CD4-positive, alpha-beta T cell treated with Interleukin-6 for 4 hours (primary cell): ENCODE data around the gene B3GNT5.
A peak's percentile ranks its signal among the peaks of the same experiment; 100 is the strongest.

Source experiments
- DNase-seq: peaks from one replicate; pipeline ENCODE4 v3.0.0-alpha.2; 2020; ENCODE audit warnings: mixed read lengths

B3GNT5 gene

DNA sequence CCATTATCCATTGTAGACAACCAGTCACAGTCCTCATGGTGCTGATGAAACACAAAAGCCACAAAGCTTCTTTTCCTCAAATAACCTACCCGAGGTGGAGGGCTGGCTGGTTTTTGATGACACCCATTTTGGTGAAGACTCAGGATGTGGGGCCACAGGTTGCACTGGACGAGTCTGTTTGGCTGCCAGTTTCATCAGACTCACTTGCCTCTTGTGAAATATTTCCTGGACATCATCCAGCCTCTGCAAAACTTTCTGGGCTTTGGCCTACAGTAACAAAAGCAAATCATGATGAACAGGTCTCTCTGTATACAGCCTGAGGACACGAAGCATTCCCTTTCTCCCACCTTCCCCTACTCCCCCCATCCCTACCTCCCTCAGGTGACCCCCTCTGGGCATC is 42.2 kb downstream of the B3GNT5 start:
- DNase-seq: no peak

DNA sequence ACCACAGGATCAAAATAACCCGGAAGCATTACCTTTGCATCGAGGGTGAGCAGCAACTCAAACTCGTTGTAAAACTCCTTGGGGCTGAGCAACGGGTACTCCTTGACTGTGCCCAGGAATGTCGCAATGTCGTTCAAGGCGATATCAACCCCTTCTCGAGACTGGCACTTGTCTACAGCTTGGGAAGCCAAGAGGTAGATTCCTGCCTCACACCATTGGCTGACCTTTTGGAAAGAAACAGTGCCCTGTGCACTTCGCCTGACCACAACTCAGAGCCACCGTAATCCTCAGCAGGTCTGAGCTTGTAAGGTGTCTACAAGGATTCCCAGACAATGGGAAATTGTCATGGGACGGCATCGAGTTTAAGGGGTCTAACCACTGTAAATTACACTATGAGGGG is 43.9 kb downstream of the B3GNT5 start:
- no peak for DNase-seq

DNA sequence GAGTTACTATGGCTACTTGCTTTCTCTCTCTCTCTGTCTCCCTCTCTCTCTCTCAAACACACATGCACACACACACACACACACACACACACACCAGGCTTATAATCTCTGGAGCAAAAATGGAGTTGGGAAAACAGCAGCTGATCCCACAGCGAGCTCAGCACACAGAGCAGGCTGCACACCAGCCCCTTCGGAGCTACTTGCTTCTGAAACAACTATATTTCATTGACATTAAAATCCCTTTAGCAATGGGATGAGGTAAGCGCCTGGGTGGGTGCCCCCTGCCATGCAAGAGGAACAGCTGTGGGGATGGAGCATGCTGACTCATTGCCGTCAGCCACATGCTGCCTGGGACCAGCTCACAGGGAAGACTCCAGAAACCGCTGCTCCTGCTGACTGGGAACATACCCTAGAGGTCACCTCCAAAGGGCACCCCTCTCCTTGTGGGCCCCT is 45.7 kb downstream of the B3GNT5 start:
- DNase-seq: no peak

DNA sequence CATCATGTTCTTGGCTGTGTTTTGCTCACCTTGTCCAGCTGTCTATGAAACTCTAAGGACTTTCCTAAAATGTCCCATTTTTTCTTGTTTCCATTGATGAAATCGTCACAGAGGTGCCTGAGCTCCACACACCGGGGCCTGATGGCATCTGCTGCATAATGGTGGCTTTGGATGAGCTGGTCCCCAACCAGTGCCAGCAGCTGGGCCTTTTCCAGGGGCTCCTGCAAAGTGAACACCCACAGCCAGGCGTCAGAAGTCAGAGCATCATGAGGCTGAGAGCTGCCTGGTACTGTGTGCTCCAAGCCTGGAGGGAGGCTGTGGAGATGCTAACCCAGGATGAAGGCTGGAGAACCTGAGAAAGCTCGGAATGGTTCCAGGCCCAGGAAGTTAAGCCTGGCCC is 46.9 kb downstream of the B3GNT5 start:
- DNase-seq: no peak

DNA sequence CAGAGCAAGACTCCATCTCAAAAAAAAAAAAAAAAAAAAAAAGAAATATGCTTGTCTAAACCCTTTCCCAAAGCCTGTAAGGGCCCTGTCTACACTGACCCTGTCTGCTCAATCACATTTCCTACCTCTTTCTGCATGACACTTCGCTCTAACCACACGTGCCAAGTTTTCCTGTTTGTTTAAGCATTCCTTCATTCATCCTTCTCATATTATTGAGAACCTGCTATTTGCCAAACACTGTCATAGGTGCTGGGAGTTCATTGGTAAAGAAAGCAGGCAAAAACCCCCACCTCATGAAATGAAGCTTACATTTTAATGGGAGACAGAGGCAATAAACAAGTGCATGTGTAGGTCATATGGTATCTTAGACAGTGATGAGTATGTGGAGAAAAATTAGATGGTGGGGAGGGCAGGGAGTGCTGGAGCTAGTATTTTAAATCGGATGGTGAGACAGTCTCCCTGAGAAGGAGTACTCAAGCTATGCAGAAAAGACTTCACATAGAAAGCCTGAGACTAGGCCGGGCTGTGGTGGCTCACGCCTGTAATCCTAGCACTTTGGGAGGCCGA is 48.0 kb downstream of the B3GNT5 start:
- no peak for DNase-seq

DNA sequence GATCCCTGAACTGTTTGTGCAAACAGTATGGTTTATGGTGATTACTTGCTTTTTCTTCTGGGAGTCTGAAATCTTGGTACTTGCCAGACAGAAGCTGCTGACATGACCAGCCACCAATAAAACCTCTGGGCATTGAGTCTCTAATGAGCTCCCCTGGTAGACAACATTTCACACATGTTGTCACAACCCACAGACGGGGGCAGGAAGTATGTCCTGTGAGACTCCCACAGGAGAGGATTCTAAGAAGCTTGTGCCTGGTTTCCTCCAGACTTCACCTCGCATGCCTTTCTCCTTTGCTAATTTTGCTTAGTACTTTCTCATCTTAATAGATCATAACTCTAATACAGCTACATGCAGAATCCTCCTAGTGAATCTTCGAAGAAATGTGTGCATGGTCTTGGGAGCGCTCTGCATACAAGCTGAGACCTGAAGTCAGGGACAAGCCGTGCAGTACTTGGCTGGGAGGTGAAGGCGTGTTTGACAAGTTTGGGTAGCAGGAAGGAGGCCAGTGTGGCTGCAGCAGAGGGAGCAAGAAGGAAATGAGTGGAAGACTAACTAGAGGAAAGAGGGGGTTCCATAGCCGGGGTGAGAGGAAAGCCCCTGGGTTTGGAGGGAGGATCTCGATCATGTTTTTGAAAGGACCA is 49.0 kb downstream of the B3GNT5 start:
- no peak for DNase-seq

DNA sequence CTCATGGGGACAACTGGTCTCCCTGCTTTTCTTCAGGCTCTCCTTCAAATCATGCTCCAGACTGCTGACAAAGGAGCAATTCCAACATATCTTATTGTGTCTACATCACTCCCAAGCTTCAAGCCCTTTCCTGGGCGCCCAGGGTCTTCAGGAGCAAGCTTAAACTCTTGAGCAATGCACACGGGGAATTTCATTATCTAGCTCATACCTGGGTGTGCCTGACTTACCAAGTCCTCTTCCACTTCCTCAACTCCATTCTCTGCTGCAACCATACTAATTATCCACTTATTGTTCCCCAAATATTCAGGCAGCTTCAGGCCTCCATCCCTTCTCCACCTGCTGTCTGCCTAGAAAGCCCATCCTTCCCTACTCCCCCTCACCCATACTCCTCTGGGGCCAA is 50.6 kb downstream of the B3GNT5 start:
- DNase-seq: no peak

DNA sequence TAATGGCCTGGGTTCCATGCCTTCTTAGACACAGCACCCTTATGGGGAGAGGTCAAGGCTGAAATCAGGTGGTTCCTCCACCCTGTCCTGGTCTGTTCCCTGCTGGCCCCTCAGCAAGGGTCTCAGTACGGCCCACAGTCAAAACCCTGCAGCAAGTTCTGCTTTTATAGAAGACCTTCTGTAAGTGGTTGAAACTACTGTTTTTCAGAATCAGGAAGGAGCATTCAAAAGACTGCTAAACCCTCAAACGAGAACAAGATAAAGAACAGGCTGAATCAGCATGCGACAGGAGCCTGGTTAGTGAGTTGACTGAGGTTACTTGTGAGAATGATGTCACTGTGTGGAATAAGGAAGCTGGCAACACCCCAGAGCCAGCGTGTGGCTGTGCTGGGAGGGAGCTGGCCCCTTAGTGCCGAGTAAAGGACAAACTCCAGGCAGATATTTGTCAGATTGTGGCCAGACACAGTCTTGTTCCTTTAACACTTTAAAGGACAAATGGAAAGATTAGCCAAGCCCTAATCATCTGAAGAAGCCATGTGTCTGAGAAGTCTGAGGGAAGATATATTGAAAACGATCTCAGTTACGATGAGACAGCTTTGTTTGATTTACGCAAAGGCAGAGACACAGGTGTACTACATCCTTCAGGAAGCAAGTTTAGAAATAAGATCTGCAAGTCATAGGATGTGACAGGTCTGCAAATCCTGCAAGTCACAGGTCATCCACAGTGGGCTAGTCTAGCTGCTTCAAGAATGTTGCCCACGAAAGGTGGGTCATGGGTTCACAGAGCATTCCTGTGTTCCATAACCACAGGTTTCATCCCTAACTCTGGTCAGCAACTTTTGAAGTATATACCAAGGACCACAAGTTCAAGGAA is 54.0 kb downstream of the B3GNT5 start:
- DNase-seq: peak; percentile 20

DNA sequence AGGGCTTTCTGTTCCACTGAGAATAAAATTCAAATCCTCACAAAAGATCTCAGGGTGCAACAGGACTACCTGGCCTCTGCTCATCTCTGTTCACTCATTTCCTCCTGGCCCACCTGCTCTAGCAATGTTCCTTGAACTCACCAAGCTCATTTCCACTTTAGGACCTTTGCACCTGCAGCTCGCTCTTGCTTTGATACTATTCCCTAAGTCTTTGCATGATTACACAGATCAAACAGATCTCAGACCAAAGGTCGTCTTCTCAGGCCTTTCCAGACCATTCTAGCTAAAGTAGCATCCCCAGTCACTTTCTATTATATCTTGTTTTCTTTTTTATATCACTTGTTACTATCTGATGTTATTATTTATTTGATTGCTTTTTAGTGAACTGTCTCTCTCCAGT is 54.7 kb downstream of the B3GNT5 start:
- no peak for DNase-seq

DNA sequence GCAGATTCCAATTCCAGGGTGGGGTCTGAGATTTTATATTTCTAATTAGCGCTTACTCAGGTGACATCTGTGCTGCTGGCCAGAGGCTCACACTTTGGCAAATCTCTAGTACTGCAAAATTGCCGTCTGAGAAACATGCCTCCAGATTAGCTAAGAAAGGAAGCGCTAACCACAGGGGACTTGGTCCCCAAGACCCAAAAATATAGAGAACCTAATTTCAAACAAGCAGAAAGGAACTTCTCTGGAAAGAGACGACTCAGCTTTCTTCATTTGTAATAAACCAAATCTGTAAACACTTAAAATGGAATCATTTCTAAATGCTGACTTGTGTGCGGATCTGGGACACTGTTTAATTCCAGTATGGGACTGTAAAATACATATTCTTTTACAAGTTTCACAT is 55.7 kb downstream of the B3GNT5 start:
- no peak for DNase-seq

DNA sequence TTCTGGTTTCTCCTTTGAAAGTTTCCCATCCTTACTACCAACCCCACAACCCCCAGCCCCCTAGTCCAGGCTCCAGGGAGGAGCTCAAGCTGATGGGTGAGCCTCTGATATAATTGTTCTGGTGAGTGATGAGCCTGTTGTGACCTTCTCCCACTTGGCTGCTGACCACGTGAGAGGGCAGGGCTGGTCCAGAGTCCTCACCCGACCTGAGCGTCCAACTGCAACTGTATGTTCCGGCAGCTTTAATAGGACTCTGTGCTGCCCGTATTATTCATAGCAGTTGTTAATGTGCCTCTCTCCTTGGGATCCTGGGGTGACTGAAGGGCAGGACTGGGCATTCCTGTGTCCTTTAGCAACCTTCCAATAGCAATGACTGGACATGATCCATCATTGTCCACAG is 56.2 kb downstream of the B3GNT5 start:
- no peak for DNase-seq

DNA sequence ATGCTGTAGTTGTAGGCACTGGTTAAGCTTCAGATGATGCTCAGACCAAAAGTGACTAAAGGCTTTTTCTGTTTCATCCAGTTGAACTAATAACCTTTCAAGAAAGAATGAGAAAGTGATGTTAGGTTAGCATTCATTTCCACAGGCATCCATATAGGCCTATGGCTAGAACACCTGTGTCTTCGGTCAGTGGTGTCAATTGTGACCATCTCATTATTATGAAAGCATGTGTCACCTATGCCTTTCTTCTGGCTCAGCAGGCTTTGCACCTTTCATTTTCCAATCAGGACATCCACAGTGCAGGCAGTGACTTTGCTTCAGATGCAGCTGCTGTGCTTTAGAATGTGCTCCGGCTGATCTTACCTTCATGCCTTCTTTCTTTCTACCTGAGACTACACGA is 57.9 kb downstream of the B3GNT5 start:
- no peak for DNase-seq

DNA sequence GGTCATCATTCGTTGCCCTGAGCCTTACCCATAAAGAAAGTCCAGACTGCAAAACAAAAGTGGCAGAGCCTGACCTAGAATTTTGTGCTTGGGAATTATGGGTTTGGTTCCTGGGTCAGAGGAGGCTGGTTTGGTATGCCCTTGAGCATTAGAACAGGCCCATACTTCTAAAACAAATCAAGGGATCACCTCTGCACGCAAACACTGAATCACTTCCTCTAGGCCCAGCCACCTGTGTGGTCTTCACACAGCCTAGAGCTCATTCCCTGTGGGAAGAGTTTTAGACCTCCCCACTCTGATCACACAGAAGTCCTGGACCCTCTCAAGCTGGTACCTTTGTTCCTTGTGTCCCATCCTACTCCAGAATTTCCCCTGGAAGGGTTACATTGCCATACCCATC is 59.4 kb downstream of the B3GNT5 start:
- no peak for DNase-seq

DNA sequence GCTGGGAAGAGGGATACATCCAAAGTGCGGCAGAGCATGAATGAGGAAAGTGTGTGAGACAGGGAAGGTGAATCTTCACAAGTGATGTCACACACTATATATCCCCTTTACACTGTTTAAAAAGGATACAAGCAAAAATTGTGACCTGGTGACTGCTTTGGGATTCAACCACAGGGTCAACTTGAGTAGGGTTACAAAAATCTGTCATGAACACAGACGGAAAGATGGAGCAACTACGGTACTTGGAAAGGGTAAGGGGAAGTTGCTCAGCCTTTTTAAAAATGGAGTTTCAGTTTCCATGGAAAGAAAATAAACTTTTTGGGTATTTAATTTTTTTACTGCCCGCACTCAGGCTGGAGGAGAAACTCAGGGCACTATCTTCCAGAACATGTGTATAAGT is 60.3 kb downstream of the B3GNT5 start:
- no peak for DNase-seq

DNA sequence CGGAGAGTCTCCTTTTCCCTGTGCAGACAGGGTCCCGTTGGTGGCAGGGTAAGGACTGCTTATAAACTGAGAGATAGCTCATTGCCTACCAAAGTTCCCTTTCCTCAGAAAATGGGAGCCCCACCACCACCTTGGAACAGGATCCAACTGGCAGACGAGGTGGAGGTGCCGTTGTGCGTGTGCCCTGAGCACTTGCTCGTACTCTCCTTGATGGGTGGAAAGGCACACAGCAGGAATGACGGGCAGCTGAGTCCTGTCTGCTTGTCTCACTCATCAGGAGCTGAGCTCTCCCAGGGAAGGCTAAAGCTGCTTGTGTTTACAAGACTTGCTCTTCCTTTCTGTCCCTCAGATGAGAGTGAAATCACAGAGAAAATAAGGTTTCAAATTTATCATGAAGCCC is 60.7 kb downstream of the B3GNT5 start:
- no peak for DNase-seq

DNA sequence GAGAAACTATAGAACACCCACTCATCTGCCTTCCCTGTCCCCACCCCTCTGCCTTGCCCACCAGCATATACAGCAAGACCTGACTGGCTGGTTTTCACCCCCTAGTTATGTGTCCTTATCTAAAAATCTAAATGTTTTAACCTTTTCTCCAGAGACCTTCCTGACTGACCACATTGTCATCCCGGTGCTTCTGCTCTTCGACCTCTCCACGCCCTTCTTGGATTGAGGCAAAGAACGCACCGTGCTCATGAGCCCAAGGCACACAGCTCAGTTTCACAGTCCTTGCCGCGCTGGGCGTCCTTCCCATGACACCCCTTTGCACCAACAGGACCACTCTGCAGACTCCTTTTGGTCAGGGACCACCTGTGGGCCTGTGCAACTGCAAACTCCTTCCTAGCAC is 62.7 kb downstream of the B3GNT5 start:
- DNase-seq: no peak

DNA sequence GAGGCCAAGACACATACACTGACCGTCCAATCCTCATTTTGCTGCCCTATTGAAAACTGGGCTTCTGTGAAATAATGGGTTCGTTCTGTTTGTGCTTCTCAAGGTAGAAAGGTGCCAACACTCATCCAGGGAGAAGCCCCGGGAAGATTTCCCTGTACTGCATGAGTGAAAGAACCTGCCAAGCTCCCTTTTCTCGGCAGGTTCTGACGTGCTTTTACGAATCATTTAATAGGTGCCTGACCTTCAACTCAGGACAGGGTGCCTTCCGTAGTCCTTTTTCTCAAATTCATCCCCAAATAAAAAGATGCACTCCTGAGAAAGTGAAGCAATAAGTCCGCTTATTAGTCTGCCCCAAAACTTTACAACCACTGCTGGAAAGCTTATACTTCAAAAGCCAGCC is 64.2 kb downstream of the B3GNT5 start:
- no peak for DNase-seq

DNA sequence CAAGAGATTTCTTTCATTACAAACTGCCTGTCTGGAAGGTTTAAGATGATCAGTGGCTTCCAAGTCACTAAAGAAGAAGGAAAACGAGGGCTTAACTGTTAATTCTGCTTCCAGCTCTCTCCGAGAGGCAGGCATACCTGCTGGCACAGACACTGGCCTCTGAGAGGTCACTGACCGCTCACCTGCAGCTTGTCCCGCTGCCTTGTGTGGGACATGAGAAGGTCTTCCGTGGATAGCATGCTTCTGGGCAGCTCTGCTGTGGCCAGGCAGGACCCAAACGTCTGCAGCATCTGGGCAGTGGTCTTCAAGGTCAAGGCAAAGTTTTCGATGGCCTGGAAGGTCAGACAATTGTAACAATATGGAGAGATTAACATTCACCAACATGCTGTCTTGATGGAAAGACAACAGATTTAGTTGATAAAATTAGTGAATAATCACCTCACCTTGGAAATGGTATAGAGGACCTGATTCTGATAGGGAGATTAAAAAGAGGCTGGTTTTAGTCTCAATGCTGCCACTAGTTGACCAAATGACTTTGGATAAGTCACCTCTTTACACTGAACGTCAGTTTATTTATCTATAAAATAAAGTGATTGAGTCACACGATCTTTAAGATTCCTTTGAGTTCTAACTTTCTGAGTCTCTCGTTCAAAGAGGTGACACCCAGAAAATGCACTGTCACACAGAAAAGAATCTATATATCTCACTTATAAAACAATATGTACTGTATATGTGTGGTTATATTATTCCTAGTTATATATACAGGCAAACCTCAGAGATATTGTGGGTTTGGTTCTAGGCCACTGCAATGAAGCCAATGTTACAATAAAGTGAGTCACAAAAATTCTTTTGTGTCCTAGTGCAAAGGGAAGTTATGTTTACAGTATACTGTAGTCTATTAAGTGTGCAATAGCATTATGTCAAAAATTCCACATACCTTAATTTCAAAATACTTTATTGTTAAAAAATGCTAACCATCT is 65.1 kb downstream of the B3GNT5 start:
- no peak for DNase-seq

DNA sequence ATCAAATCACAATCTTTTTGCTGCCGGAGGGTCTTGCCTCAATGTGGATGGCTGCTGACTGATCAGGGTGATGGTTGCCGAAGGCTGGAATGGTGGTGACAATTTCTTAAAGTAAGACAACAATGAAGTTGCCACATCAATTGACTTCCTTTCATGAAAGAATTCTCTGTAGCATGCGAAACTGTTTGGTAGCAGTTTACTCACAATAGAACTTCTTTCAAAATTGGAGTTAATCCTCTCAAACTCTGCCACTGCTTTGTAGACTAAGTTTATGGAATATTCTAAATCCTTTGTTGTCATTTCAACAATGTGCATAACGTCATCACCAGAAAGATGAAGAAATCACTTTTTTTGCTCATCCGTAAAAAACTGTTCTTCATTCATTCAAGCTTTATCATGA is 65.8 kb downstream of the B3GNT5 start:
- no peak for DNase-seq

DNA sequence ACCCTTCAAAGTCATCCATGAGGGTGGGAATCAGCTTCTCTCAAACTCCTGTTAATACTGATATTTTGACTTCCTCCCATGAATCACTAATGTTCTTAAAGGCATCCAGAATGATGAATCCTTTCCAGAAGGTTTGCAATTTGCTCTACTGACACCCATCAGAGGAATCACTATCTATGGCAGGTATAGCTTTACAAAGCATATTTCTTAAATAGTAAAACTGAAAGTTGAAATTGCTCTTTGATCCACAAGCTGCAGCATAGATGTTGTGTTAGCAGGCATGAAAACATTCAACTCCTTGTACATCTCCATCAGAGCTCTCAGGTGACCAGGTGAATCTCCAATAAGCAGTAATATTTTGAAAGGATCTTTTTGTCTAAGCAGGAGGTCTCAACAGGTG is 66.3 kb downstream of the B3GNT5 start:
- DNase-seq: no peak
